Measurements from ENCODE around the gene MMP20. TPM values are rescaled to one million over a fixed set of nuclear protein-coding genes. Genes with fewer than 3 reads are reported as not detected.

MMP20 gene
- total RNA-seq, 1 donor from 2014 or later, result not detected

DNA sequence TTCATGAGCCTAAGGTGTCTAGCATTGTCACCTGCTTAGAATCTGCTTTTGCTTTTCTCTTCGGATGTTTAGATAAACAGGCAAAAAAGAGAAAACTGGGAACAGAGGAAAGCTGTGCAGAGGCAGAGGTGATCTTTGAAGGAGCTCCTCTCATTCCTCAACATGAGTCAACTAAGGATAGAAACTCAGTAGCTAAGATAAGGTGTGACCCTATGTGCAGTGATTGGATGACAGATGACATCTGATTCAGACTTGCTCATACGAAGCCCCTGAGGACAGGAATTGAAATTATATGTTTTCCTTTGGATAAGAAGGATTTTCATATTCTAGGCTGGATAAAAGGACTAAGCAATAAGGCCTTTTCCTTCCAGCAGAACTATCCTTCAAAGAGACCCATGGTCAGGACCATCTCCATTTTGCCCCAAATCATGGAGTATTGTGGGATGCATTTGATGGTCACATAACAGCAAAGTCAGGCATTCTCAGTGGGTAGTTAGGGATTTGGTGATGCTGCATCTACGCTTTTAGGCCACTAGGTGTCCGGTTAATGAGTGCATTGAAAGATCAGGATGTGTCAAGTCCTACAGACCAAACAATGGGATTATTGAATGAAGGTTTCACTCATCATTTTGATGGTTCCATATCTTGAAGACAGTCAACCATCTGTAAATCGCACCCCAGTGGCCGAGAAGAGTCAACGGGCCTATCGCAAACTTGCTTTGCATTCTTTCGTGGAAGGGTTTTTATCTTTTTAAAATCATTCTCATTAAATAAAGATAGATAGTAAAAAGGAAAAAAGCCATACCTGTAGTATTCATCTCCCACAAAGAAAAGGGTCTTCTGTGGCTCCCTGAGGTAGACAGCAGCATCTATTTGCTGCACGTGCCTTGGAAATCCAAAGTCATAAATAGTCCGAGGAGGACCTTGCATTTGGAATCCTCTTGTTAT is 32.2 kb downstream of the MMP20 start:
- no peaks in the 10 kb centered on the region for H3K4me1 ChIP-seq
- intact Hi-C loops (cut with micrococcal nuclease), result no loop called here
- TF ChIP-seq, protein P1, sequence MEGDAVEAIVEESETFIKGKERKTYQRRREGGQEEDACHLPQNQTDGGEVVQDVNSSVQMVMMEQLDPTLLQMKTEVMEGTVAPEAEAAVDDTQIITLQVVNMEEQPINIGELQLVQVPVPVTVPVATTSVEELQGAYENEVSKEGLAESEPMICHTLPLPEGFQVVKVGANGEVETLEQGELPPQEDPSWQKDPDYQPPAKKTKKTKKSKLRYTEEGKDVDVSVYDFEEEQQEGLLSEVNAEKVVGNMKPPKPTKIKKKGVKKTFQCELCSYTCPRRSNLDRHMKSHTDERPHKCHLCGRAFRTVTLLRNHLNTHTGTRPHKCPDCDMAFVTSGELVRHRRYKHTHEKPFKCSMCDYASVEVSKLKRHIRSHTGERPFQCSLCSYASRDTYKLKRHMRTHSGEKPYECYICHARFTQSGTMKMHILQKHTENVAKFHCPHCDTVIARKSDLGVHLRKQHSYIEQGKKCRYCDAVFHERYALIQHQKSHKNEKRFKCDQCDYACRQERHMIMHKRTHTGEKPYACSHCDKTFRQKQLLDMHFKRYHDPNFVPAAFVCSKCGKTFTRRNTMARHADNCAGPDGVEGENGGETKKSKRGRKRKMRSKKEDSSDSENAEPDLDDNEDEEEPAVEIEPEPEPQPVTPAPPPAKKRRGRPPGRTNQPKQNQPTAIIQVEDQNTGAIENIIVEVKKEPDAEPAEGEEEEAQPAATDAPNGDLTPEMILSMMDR (IDR thresholded peaks at IDR 0.05; ENCODE audit: borderline replicate concordance), result peak; percentile 32
- H3K9me3 ChIP-seq (replicated peaks), result peaks cover 11% of the 10 kb centered on the region
- no peak for DNase-seq
- H3K4me3 ChIP-seq, result no peak overlapping the region
- no peaks in the 10 kb centered on the region for H3K36me3 ChIP-seq
- no peaks in the 10 kb centered on the region for H3K27me3 ChIP-seq (ENCODE audit: low read depth)
- H3K27ac ChIP-seq (replicated peaks), result no peak overlapping the region

DNA sequence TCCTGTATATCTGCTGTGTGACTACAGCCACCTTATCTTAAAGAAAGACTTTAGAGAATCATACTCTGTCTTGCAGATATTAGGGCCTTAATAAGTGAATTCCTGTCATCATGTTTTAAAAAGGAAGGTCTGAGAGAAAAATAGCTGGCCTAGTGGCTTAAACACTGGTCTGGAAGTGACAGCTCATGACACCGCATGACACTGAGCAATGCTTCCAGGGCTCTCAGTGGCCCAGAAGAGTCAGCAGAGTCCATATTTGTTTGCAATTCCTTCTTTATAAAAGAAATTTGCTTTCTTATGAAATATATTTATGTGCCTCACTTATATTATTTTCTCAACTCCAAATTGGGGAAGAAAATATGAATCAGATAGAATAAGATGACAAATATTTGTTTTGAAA is 33.0 kb downstream of the MMP20 start:
- Histone ChIP-seq H3K27ac (replicated peaks) (no peak overlapping the region), H3K4me1 (no peaks in the 10 kb centered on the region), H3K27me3 (ENCODE audit: low read depth) (no peaks in the 10 kb centered on the region), H3K9me3 (replicated peaks) (peaks cover 17% of the 10 kb centered on the region), H3K4me3 (no peak overlapping the region), H3K36me3 (no peaks in the 10 kb centered on the region)
- TF ChIP-seq, protein P1 (IDR thresholded peaks at IDR 0.05; ENCODE audit: borderline replicate concordance), result no peak
- DNase-seq, result no peak
- intact Hi-C loops (cut with micrococcal nuclease), result no loop called here

DNA sequence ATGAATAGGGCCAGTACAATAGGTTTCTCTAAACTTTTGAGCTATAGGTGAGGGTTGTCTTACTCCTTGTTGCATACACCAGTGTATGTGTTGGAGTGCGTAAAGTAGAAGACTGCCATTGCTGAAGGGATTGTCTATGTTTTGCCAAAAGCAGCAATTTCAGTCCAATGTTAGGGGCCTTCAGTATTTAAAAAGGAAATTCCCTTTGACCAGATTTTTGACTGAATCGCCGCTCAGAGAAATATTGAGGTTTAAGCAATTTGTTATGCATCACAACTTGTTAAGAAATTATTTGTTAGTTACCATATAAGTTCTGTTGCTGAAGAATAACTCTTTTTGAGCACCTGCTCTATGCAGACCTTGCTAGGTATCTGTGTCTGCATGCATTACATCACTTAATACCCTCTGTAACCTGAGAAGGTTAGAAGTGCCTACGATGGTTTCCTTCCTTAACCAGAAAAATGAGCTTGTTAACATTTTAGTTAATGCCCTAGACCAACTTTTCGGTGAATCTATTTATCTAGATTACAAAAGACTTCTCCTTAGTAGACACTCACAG is 33.9 kb downstream of the MMP20 start:
- TF ChIP-seq, protein P1 (IDR thresholded peaks at IDR 0.05; ENCODE audit: borderline replicate concordance), result no peak
- Histone ChIP-seq H3K4me3 (no peak overlapping the region), H3K27me3 (ENCODE audit: low read depth) (no peaks in the 10 kb centered on the region), H3K4me1 (no peaks in the 10 kb centered on the region), H3K36me3 (no peaks in the 10 kb centered on the region), H3K27ac (replicated peaks) (no peak overlapping the region), H3K9me3 (replicated peaks) (peaks cover 24% of the 10 kb centered on the region)
- intact Hi-C loops (cut with micrococcal nuclease), result no loop called here
- no peak for DNase-seq

DNA sequence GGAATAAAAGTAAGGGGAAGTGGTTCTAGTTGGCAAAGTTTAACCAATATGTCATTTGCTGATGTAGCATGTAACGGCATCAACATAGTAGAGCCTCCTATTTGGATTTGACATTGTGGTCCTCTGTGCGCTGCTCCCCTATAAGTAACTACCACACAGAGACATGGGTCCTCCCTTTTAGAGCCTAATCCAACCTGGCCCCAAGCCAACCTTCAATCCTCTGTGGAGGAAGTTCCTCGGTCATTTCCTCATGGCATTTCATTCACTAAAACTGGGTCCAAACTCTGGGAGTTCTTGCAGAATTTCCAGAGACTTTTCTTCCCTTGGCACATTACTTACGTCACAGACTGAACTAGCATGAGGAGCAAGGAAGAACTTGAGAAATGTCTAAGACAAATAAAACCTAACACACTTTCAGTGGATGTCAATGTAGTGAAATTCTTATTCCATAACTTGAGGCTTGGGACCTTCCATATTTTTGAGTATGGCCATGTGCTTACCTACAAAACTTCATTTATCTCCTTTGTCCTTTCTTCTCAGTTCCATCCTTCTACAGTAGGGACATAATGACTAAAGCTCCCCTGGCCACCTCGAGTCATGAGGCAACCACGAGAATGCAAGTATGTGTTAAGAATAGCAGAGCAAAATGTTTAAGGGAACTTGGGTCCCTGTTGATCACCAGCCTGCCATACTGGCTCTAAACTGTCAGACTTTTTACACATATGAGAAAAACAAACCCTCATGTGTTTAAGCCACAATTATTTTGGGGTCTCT is 34.7 kb downstream of the MMP20 start:
- H3K27ac ChIP-seq (replicated peaks), result no peak overlapping the region
- H3K36me3 ChIP-seq, result no peaks in the 10 kb centered on the region
- DNase-seq, result no peak
- H3K27me3 ChIP-seq (ENCODE audit: low read depth), result no peaks in the 10 kb centered on the region
- no peak overlapping the region for H3K4me3 ChIP-seq
- intact Hi-C loops (cut with micrococcal nuclease), result no loop called here
- H3K4me1 ChIP-seq, result no peaks in the 10 kb centered on the region
- H3K9me3 ChIP-seq (replicated peaks), result peaks cover 26% of the 10 kb centered on the region
- TF ChIP-seq, protein P1 (IDR thresholded peaks at IDR 0.05; ENCODE audit: borderline replicate concordance), result no peak

DNA sequence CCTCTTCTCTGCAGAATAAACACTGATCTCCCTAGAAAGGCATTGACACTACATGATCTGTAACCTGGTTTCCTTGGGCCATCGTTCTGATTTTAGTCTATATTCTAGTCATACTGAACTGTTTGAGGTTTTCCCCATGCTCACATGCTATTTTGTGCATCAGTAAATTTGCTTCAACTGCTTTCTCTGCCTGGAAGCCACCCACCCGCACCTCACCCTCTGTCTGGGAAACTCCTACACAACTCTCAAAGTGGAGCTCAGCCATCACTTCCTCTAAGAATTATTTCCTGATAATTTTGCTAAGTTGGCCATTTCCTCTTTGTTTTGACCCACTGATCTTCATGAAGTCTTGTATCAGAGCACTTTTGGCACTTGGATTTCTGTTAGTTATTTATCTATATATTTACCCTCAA is 36.1 kb downstream of the MMP20 start:
- no peak for DNase-seq
- H3K27ac ChIP-seq (replicated peaks), result no peak overlapping the region
- TF ChIP-seq, protein P1 (IDR thresholded peaks at IDR 0.05; ENCODE audit: borderline replicate concordance), result no peak
- H3K27me3 ChIP-seq (ENCODE audit: low read depth), result no peaks in the 10 kb centered on the region
- H3K36me3 ChIP-seq, result no peaks in the 10 kb centered on the region
- H3K4me1 ChIP-seq, result no peaks in the 10 kb centered on the region
- H3K9me3 ChIP-seq (replicated peaks), result peaks cover 35% of the 10 kb centered on the region
- intact Hi-C loops (cut with micrococcal nuclease), result no loop called here
- H3K4me3 ChIP-seq, result no peak overlapping the region
